Inflammatory macrophage treated with lipopolysaccharide for 1 hour (primary cell): Measurements from ENCODE around the gene TMEM208.

Experiments
- DNase-seq, 2 donors: peaks; one replicate each; pipeline ENCODE4 v3.0.0-alpha.2; 2020 to 2022

Gene TMEM208

DNA sequence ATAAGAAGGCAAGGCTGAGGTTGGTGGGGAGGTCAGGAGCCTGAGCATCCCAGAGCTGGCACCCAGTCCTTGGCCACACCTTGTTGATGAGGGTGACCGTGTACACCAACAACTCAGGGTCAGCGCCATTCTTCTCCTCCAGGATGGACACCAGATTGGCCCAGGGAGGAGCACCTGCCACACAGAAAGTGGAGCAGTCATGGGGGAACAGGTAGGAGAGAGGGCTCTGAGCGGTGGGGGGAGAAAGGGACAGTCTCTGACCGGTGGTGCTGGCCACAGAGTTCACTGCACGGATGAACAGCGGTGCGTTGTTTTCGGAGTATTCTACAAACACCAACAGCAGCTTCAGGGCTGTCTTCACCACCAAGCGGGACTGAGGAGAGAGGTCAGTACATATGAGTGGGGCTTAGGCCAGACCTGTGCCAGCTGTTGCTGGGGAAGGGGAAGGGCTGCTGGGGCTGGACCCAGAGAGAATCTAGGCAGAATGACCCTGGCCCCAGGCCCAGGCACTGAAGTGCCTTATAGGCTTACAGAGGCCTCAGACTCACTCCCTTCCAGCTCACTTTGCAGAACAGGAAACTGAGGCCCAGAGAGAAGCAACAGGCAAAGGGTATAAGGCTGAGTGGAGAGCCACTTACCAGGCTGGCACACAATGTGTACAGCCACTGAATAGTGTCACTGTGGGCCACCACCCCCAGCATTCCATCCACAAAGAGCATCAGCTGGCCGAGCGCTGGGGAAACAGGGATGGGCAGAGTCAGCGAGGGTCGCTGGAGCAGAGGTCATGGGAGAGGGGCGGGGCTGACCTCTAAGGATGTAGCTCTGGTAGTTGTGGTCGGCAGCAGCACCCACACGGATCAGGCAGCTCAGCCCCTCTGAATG is 10.7 kb downstream of the TMEM208 start:
- DNase-seq, result no peak

DNA sequence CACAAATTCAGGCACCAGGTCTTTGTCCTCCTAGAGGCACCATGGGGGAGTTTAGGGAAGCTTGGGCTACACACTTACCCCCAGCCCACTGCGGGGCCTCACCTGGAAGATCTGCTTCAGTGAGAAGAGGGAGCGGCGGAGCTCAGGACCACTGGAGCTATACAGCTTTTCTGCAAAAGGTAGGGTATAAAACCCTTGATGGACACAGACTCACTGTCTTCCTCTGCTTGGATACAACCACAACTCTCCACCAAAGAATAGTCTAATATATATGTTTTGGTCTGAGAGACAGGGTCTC is 11.3 kb downstream of the TMEM208 start:
- no peak for DNase-seq

DNA sequence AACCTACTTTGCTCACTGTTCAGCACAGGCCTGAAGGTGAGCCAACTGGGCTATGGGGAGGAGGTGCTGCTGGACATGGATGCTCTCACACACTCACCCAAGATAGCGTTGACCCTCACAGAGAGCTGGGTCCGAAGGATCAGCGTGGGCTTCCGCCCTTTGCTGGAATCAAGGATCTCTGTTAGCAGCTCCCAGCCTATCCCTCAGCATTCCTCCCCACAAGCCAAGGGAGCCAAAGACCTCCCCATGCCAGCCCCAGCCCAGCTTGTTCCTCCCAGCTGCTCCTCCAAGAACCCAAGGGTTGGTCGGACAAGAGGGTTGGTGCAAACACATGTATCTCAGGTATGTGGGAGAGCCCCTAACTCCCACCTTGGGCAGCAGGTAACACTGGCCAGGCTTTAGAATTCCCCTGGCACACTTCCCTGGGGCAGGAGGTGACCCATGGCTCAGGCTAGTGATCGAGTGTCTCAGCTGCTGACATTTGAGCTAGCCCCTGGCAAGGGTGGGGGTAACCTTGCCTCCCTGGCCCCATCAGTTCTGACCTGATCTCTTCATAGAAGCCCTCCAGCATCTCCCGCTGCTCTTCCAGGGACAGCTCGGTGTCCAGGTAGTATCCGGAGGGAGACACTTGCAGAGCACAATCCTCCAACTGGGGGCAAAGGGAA is 12.0 kb downstream of the TMEM208 start:
- no peak for DNase-seq

DNA sequence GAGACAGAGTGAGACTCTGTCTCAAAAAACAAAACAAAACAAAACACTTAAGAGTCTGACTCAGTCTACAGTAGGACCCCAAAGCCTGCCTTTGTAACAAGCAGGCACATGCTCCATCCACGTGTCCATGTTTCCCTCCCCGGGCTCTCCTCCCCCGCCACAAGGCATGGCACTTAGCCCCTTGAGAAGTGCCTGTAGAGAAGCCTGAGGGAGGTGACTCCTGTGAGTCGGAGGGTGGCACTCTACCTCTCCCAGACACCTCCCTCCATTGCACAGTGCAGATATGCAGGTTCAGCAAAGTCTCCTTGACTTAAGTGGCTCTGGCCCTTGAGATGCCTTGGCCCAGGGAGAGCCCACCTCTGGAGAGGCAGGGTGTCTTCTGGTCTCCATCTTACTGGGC is 13.6 kb downstream of the TMEM208 start:
- no peak for DNase-seq

DNA sequence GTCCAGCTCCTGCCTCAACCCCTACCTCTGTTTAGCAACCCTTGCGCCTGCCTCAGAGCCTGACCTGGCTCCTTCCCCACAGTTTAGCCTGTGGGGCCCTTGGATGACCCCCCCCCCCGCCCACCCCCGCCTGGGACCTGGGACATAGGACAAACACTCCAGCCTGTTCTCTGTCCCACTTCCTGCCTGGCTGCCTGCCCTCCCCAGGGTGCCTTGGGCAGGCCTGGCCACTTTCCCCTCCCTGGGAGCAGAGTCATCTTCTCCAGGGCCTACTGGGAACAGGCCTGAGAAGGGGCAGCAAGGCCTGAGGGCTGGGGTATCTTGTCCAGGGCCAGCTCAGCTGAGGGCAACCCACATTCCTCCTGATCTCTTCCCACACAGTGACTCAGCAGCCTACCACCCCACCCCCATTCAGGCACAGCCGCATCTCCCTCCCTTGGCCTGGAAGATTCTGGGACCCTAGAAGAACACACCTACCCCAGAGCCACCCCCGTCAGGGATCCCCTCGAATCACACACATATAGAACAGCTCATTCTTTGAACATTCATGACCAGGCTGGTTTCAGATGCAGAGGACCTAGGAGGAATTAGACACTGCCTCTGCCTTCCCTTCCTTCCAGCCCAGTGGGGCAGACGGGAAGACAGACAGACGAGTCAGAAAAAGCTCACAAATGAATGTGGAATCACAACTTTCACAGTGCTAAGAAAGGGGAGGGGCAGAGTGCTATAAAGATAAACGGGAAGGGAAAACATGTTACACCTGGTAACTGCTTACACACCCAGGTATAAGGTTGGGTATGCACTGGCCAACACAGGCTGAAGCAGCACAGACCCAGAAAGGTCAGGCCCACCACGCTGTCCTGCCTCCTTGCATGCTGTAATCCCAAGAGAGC is 14.3 kb downstream of the TMEM208 start:
- peak in 1 of 2 donors; percentile 61 for DNase-seq

DNA sequence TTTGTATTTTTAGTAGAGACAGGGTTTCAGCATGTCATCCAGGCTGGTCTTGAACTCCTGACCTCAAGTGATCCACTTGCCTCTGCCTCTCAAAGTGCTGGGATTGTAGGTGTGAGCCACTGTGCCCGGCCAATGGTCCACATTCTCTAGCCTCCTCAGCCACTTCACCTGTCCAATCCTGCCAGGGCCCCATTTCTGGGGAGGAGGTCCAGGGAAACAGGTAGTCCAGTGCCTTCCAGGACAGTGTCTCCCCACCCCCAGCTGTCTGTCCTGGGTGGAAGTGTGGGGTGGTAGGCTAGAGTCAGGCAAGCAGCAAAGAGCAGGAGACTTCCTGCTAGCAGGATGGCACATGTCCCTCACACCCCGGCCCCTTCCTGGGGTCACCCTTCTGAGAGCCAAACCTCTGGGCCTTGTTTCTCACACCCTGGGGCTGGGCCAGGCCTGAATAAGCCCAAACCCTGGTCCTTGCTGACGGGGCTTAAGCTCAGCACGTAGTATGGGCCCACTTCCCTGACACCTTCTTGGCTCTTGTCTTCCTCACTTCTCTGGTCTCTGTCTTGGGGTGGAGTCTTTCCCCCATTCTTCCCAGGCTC is 15.3 kb downstream of the TMEM208 start:
- no peak for DNase-seq

DNA sequence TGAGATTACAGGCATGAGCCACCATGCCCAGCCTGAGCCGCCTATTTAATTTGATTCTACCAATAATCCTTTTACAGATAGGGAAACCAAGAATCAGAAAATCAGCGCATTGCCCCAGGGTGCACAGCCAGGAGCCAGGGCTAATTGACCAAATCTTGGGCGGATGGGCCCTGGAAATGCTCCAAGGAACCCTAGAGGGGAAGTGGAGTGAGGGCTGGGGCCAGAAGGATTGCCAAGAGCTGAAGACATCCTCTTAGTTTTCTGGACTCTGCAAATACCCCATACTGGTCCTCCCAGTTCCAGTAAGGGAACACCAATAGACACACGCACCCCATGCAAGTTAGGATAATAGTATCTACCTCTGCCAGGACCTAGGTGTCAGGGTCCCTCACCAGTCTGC is 16.6 kb downstream of the TMEM208 start:
- peak; percentile 39 to 61 for DNase-seq

DNA sequence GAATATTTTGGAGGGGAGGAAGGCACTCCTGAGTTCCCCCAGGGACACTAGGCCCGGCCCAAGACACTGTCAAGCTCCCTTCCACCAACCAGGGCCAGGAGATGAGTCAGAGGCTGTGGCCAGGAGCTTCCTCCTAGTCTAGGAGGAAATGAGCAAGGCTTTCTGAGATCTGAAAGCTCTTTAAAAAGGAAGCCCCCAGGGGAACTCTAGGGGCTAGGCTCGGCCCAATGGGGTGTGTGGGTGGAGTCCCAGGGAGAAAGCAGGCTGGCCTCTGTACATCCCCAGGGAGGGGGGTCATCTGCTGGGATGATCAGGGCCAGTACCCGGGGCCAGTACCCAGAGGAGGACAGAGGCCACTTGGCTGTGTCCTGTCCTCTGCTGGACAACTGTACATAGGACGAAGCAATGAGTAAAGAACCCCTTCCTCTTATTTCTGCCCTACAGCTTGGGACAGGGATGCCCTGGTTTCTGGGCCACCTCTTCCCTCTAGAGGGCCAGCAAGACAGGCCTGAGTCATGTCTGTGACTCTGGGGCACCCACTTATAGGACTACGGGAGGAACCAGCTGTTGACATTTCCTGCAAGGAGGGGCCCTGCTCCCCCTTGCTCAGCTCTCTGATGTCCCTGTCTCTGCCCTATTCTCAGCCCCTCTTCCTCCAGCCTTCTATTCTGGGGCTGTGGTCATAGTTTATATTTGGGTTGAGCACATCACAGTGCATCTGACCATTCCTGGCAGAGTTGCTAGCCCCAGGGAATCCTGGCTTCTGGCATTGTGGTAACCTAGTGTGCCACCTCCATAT is 17.7 kb downstream of the TMEM208 start:
- peak; percentile 96 to 99 for DNase-seq

DNA sequence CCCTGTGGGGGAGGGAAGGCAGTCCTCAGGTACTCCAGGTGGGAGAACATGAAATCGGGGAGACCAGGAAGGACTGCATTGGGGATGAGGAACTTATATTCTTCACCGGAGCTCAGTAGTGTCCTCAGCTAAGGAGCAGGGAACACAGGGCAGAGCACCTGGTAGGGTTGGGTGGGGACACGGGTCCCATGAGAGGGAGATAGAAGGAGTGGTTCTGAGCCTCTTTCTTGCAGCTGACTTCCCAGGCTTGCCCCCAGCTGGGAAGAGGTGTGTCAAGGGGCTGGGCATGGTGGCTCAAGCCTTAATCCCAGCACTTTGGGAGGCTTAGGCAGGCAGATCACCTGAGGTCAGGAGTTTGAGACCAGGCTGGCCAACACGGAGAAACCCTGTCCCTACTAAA is 18.3 kb downstream of the TMEM208 start:
- DNase-seq, result no peak

DNA sequence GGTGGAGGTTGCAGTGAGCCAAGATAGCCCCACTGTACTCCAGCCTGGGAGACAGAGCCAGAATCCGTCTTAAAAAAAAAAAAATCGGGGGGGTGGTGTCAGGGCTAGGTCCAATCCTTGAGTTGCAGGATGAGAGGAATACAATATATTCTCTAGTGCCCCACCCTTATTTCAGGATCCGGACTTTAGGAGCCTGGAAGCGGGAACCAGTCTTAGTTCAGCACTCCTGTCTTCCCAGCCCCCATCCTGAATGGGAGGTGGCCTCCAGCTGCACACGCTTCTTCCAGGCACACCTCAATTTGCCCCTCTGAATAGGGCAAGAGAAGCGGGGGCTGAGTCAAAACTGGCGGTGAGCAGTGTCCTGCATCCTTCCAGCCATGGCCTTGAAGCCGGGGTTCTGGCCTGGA is 18.7 kb downstream of the TMEM208 start:
- no peak for DNase-seq

DNA sequence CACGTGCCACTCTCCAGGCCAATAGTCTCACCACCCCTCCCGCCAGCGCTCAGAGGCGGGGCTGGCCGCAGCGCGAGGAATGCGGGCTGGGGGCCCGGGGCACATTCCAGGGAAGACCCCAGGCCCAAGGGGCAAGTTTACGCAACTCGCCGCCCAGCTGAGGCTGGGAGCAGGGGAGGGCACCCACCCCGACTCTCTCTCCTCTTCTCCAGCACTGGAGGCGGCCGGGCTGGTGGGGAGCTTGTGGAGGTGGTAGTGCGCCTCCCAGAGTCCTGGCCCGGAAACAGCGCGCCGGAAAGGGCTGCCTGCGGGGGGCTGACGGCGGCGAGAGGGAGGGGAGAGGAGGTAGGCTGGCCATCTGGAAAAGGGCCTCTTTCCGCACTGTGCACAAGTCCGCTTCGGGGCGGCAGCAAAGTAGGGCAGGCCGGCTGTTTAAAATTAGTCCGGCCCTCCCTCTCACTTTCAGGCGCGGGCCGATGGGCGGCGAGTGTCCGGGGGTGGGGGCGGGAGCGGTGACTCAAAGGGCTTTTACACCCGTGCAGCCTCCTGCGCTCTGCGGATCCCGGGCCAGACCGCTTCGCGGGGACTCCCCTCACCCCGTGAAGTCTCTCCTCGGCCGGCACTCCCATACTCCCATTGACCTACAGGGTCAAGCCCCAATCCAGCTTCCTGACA is 19.3 kb downstream of the TMEM208 start:
- peak; percentile 65 to 78 for DNase-seq

DNA sequence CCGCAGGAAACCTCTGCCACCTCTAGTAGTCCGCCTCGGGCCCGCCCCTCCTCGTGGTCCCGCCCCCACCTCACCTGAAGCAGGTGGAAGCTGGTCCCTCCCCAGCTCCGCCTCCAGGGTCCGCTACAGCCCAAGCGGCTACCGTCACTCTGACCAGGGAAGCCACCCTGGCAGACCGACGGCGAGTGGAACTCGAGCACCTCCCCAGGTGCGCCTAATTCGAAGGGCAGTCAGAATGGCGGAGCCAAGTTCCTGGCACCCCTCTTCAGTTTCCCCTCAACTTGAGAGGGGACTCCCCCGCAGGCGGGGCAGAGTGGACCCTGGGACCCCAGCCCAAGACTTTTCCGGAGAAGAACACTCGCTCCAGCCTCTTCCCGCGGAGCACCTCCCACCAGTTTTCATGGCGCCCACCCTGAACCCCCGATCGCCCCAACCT is 19.8 kb downstream of the TMEM208 start:
- no peak for DNase-seq

DNA sequence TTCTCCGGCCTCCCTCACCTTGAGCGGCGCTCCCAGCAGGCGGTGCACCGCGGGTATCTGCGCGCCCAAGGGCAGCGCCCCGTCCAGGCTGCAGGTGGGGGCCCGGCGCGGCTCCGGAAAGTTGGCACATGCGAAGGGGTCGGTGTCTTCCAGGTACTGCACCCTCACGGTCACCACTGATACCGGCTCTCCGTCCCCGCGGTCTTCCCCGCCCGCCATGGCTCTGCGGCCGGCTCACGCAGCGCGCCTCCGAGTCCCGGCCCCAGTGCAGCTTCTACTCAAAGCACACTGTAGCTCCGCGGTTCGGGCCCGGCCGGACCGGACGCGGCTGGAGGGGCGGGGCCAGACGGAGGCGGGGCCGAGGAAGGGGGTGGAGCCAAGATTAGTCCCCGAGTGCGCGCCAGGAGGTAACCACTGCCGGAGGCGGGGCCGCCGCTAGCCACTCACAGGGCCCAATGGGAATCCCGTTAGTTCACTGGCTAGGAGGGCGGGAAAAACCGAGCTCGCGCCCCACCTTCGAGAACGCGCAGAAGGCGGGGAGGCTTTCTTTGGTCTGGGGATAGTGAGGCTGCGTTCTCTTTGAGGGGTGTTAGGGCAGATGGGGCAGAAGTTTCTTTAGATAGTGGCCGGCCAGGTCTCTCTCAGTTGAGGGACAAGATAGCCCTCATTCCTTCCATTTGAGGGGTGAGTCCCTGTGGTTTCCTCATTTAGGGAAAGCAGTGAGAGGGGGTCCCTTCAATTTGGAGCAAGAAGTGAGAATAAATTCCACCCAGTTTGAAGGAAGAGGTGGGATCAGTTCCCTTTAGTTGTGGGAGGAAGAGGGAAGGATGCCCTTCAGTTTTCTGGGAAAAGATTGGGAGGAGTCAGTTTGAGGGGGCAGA is 20.5 kb downstream of the TMEM208 start, which contains the start of gene FHOD1:
FHOD1 (minus strand) TSS at position 290 of the 881 bp plus-strand sequence; CDS start at position 219, 71 bp downstream.
- peak; percentile 93 to 99 for DNase-seq

DNA sequence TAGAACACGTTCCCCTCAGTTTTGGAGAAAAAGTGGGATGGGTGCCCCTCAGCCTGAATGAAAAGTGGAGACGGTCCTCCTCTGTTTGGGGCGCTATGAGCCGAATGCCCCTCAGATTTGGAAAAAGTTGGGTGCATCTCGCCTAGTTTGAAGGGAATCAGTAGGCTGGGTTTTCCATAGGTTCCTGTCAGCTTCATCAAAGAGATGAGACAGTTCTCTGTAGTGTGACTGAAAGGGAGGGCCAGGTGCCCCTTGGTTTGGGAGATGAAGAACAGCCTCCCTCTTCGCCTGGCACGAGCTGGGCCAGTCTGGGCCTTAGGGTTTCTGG is 21.1 kb downstream of the TMEM208 start:
- DNase-seq, result no peak

DNA sequence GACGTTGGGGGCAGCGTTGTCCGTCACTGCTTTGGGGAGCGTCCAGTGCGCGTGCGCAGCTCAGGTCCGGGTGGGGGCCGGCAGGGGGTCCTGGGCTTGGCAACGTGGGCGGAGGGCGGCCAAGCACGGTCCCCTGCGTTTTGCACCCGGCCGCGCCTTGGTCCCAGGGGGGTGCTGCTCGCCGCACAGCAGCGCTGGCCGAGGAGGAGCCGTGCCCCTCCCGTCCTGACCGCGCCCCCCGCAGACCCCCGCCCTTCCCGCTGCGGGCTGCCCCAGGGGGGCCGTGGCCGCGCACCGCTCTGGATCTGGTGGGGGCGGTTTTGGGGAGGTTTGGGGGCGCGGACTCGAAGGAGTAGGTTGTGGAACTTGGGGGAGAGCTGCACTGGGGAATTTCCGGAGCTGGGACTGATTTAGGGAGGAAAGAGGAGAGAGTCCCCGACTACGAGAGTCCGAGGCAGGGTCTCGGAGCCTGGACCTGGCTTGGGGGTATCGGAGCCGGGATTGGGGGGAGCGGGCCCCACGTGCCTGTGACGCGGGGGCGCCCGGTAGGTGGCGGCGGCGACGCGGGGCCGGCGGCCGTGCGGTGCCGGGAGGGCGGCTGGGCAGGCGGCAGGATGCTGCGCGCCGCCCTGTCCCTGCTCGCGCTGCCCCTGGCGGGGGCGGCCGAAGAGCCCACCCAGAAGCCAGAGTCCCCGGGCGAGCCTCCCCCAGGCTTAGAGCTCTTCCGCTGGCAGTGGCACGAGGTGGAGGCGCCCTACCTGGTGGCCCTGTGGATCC is 21.7 kb downstream of the TMEM208 start, which contains the start of gene SLC9A5:
SLC9A5 (plus strand) TSS at position 579 of the 777 bp plus-strand sequence; CDS start at position 615, 36 bp downstream.
- DNase-seq, result no peak

DNA sequence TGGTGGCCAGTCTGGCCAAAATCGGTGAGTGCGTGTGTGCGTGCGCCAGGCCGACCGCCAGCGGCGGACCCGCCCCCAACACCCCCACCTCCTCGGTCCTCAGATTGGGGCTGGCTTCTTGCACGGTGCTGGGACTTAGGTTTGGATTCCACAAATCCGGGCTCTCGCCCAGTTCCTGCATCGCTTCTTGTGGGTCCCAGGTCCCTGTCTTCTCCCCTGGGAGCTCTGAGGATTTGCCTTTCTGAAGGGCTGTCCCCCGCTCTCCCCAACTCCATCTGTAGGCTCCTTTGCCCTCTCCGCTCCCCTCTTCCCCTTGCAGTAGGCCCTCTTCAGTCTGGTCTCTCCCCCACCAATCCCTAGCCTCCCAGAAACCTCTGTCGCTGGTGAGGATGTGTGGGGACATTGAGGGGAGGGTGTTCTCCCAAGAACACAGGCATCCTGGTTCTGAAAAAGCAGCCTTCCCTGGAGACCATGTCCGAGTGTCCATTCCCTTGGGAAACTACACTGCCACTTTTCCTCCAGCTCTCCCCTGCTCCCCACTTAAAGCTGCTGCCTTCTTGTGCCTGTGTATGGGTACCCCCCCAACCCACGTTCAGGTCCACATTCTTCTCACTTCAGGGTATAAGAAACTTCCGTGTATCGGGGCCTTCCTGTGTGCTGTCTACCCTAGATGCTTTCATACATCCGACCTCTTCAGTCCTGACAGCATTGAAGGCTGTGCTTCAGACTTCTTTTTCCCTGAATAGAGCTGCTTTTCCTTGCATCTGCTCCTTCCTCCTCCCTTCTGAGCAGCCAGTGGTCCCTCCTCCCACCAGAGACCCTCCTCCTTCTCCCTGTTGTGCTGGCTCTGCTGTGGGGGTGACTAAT is 22.5 kb downstream of the TMEM208 start:
- no peak for DNase-seq

DNA sequence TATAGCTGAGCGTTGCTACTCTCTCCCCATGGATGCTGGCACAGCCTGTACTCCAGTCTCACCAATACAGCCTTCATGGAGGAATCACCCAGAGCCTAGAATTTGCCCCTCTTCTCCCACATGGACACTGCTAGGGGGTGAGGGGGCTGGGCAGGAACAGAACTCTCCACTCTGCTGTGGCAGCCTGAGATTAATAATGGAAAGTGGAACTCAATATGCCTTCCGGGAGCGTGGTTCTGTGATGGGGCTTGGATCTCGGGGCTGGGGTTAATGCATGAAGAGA is 23.1 kb downstream of the TMEM208 start:
- DNase-seq, result no peak

DNA sequence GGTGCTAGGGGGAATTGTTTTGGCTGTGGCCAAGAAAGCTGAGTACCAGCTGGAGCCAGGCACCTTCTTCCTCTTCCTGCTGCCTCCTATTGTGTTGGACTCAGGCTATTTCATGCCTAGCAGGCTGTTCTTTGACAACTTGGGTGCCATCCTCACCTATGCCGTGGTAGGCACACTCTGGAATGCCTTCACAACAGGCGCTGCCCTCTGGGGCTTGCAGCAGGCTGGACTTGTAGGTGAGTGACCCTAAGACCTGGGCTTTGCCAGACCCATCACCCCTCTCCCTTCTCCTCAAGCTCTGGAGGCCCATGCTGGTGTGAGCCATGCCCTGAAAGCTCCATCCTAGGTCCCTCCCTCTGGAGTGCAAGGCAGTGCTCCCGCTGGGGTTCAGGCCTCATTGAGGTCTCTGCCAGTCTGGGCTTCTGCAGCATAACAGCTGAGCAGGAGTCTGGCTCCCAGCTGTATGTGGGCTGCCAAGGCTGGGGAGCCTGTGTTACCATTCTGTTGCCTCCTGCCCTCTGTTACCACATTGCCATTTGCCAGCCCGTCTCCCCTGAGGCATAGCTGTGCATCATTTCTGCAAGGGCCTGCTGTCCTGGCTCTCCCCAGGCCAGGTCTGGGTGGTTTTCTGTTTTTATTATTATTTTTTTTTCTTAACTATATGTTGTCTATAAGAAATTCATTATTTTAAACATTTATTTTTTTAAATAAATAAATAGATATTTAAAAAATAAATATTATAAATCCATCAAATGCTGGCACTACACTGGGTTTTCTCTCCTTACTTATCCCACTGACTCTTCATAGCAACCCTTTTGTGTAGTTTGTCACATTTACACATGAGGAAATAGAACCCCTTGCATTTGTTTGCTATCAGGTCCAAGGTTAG is 25.9 kb downstream of the TMEM208 start:
- no peak for DNase-seq
